ENCODE data around the gene GNAO1. TPM values are rescaled to one million over a fixed set of nuclear protein-coding genes. Genes with fewer than 3 reads are reported as not detected.

Gene GNAO1
- total RNA-seq, 1 experiment from 2014 or later, result not detected

DNA sequence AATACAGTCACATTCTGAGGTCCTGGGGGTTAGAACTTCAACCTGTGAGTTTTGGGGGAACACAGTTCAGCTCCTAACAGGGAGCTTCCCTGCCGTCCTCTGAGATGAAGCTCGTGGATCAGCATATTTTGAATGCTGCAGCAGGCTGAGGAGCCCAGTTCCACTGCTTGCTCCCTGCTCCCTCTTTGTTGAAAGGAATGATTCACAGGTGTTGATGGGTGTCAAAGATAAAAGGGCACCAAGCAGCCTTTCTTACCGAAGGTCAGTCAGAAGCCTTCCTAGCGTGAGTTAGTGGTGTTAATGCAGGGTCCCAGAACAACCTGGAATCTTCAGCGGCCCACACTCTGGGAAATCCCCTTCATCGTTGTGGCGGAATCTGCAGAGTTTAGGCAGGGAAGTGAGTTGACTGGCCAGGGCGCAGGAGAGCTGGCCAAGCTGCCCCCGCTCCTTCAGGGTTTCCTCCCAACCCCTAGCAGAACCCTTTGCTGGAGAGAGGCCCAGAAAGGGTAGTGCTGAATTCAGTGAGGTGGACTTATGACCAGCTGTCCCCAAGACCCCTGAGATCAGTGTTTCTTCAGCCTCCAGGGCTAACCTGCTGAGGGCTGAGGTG is 114.8 kb downstream of the GNAO1 start:
- no peak for DNase-seq
- Mint-ChIP-seq H3K27ac (ENCODE audit: unreplicated experiment) (no peak overlapping the region), H3K36me3 (ENCODE audit: insufficient read depth, unreplicated experiment) (no peaks in the 10 kb centered on the region), H3K4me3 (ENCODE audit: low read depth, unreplicated experiment) (no peak overlapping the region), H3K9me3 (ENCODE audit: low read depth, unreplicated experiment) (no peaks in the 10 kb centered on the region), H3K27me3 (ENCODE audit: unreplicated experiment) (peaks cover 83% of the 10 kb centered on the region), H3K4me1 (ENCODE audit: low read depth, unreplicated experiment) (no peaks in the 10 kb centered on the region)
- intact Hi-C loops (cut with micrococcal nuclease; ENCODE audit: unreplicated experiment), result no loop called here
- no TSS peak for BruUV-seq (replicated peaks)
- CTCF ChIA-PET, result no interaction called here
- TF ChIP-seq, protein P1, sequence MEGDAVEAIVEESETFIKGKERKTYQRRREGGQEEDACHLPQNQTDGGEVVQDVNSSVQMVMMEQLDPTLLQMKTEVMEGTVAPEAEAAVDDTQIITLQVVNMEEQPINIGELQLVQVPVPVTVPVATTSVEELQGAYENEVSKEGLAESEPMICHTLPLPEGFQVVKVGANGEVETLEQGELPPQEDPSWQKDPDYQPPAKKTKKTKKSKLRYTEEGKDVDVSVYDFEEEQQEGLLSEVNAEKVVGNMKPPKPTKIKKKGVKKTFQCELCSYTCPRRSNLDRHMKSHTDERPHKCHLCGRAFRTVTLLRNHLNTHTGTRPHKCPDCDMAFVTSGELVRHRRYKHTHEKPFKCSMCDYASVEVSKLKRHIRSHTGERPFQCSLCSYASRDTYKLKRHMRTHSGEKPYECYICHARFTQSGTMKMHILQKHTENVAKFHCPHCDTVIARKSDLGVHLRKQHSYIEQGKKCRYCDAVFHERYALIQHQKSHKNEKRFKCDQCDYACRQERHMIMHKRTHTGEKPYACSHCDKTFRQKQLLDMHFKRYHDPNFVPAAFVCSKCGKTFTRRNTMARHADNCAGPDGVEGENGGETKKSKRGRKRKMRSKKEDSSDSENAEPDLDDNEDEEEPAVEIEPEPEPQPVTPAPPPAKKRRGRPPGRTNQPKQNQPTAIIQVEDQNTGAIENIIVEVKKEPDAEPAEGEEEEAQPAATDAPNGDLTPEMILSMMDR (IDR thresholded peaks at IDR 0.05; ENCODE audit: unreplicated experiment), result no peak

DNA sequence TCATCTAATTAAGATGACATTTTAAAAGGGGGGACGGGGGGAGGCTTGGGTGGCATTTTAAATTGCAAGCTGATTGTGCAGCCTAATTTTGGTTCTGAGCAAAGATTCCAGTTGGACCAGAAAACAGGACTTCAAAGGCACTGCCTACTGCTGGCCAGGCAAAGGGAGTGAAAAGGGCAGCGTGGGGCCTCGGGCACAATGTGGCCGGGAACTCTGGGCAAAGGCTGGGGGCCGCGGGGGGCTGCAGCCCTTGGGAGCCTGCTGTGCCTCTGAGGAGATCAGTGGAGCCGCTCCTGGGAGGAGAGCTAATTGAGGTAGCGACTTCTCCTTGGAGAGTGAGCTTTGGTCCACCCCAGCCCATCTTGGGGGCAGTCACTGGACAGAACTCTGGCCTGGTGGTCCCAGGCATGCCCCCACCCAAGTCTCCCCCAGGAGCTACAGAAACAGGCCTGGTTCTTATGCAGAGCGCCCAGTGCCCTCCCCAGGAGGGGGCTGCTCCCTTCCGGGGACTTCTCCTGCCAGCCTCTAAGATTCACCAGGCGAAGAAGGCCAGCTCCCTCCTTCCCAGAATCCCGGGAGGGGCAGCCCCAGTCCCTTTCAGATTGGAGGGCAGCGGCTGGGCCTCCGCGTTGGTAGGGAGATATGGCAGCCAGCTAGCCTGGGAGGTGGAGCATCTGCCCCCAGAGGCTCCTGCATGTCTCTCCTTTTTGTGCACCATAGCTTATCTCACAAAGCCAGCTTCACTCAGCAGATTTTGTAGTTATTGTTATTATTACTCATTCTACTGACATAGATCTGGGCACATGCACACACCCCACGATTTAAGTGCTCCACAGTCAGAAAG is 115.6 kb downstream of the GNAO1 start:
- Mint-ChIP-seq H3K4me3 (ENCODE audit: low read depth, unreplicated experiment) (no peak overlapping the region), H3K27me3 (ENCODE audit: unreplicated experiment) (peaks cover 78% of the 10 kb centered on the region), H3K4me1 (ENCODE audit: low read depth, unreplicated experiment) (no peaks in the 10 kb centered on the region), H3K27ac (ENCODE audit: unreplicated experiment) (no peak overlapping the region), H3K36me3 (ENCODE audit: insufficient read depth, unreplicated experiment) (no peaks in the 10 kb centered on the region), H3K9me3 (ENCODE audit: low read depth, unreplicated experiment) (no peaks in the 10 kb centered on the region)
- TF ChIP-seq, protein P1 (IDR thresholded peaks at IDR 0.05; ENCODE audit: unreplicated experiment), result no peak
- no TSS peak for BruUV-seq (replicated peaks)
- intact Hi-C loops (cut with micrococcal nuclease; ENCODE audit: unreplicated experiment), result no loop called here
- CTCF ChIA-PET, result no interaction called here
- no peak for DNase-seq

DNA sequence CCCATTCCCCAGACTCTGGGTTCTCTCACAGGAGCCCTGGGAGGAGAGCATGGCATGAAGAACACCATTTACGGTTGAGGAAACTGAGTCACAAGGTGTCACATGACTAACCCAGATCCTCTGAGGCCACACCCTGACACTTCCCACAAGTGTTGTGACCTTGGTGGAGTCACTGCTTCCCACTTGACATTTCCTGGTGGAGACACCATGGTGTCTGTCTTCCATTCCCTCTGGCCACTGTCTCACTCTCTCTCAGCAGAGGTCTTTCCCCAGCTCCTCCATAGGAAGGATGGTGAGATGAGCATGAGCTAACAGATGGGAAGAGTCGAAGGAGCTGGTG is 116.2 kb downstream of the GNAO1 start:
- Mint-ChIP-seq H3K27ac (ENCODE audit: unreplicated experiment) (no peak overlapping the region), H3K4me3 (ENCODE audit: low read depth, unreplicated experiment) (no peak overlapping the region), H3K4me1 (ENCODE audit: low read depth, unreplicated experiment) (no peaks in the 10 kb centered on the region), H3K9me3 (ENCODE audit: low read depth, unreplicated experiment) (no peaks in the 10 kb centered on the region), H3K36me3 (ENCODE audit: insufficient read depth, unreplicated experiment) (no peaks in the 10 kb centered on the region), H3K27me3 (ENCODE audit: unreplicated experiment) (peaks cover 72% of the 10 kb centered on the region)
- DNase-seq, result no peak
- intact Hi-C loops (cut with micrococcal nuclease; ENCODE audit: unreplicated experiment), result no loop called here
- CTCF ChIA-PET, result no interaction called here
- no TSS peak for BruUV-seq (replicated peaks)
- TF ChIP-seq, protein P1 (IDR thresholded peaks at IDR 0.05; ENCODE audit: unreplicated experiment), result no peak

DNA sequence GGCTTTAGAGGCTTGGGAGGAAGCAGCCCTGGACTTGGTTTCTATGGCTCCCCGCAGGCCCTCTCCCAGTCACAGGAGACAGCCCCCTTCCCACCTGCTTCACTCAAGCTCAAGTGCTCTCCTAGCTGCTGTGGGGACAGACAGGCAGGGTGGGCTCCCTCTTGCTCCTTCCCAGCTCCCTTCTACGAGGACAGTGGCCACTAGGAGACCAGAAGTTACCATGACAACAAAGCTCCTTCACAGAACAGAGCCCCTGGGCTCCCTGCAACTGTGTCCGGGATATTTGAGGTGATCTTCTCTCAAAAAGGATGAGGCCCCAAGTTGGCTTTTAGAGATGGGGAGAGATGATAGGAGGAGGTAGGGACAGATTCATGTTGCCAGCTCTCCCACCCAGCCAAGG is 117.7 kb downstream of the GNAO1 start:
- intact Hi-C loops (cut with micrococcal nuclease; ENCODE audit: unreplicated experiment), result no loop called here
- H3K36me3 Mint-ChIP-seq (ENCODE audit: insufficient read depth, unreplicated experiment), result no peaks in the 10 kb centered on the region
- H3K4me3 Mint-ChIP-seq (ENCODE audit: low read depth, unreplicated experiment), result no peak overlapping the region
- no peak for DNase-seq
- no TSS peak for BruUV-seq (replicated peaks)
- CTCF ChIA-PET, result no interaction called here
- no peaks in the 10 kb centered on the region for H3K4me1 Mint-ChIP-seq (ENCODE audit: low read depth, unreplicated experiment)
- H3K27ac Mint-ChIP-seq (ENCODE audit: unreplicated experiment), result no peak overlapping the region
- no peaks in the 10 kb centered on the region for H3K9me3 Mint-ChIP-seq (ENCODE audit: low read depth, unreplicated experiment)
- peaks cover 57% of the 10 kb centered on the region for H3K27me3 Mint-ChIP-seq (ENCODE audit: unreplicated experiment)
- TF ChIP-seq, protein P1 (IDR thresholded peaks at IDR 0.05; ENCODE audit: unreplicated experiment), result no peak
